Activated CD4-positive, alpha-beta memory T cell treated with anti-CD3 and anti-CD28 coated beads for 36 hours (primary cell): ENCODE data around the gene L2HGDH. TPM values are rescaled to one million over a fixed set of nuclear protein-coding genes. Genes with fewer than 3 reads are reported as not detected.

Experiments used
- CTCF ChIA-PET: fragments of 350-600 bp; sonication (Branson Sonifier 250); formaldehyde crosslinking; loops from one replicate; lab custom pipeline; 2021; ENCODE audit warnings: antibody characterized with exemption, inconsistent platforms; lab: Charles Lee
- POLR2A ChIA-PET: fragments of 350-600 bp; sonication (Branson Sonifier 250); formaldehyde crosslinking; loops from one replicate; lab custom pipeline; 2021; ENCODE audit warnings: antibody characterized with exemption; lab: Charles Lee
- DNase-seq: peaks from one replicate; pipeline ENCODE4 v3.0.0-alpha.2; 2020
- H3K27ac Mint-ChIP-seq: one replicate; pipeline ENCODE4 v1.8.0; 2021; ENCODE audit warnings: mixed read lengths
- H3K27me3 Mint-ChIP-seq: one replicate; pipeline ENCODE4 v1.8.0; 2021; ENCODE audit warnings: mixed read lengths
- H3K36me3 Mint-ChIP-seq: one replicate; pipeline ENCODE4 v1.8.0; 2021; ENCODE audit warnings: mixed read lengths
- H3K4me1 Mint-ChIP-seq: one replicate; pipeline ENCODE4 v1.8.0; 2021; ENCODE audit warnings: low read depth, mixed read lengths
- H3K4me3 Mint-ChIP-seq: one replicate; pipeline ENCODE4 v1.8.0; 2021; ENCODE audit warnings: mild to moderate bottlenecking, mixed read lengths
- H3K9me3 Mint-ChIP-seq: one replicate; pipeline ENCODE4 v1.8.0; 2021; ENCODE audit warnings: mixed read lengths
- intact Hi-C: fragments of 100-400 bp; cut with micrococcal nuclease; formaldehyde crosslinking; loops from one replicate; pipeline ENCODE4 v1.15.1; 2023
- microRNA-seq: library from miRNA; unstranded; fragments of <30 nt; microRNA quantifications from one replicate; pipeline ENCODE4 v1.2.0, GENCODE V29; 2022; ENCODE audit warnings: borderline number of aligned reads, borderline microRNAs expressed, borderline replicate concordance
- total RNA-seq, 2 experiments: library from RNA; stranded (reverse); gene quantifications; one replicate each; pipeline ENCODE4 v1.2.3, GENCODE V29; 2021

L2HGDH gene
- total RNA-seq, 2 experiments from 2014 or later: 15.0 to 15.2 TPM

GRCh38 chr14:50225067-50225973 is 86.7 kb downstream of the L2HGDH start:
- Mint-ChIP-seq H3K36me3 (peaks cover 4% of the 10 kb centered on the region), H3K9me3 (no peaks in the 10 kb centered on the region), H3K27ac (no peak overlapping the region), H3K4me1 (peaks cover 47% of the 10 kb centered on the region), H3K27me3 (no peaks in the 10 kb centered on the region), H3K4me3 (no peak overlapping the region)
- CTCF ChIA-PET: interaction anchor here (0.7 to 2.0 kb wide), 2 partner anchors 16 to 93 kb away, joined by 3 to 4 read pairs; no protein-coding TSS in a partner anchor
- DNase-seq: no peak
- POLR2A ChIA-PET: no interaction called here
- intact Hi-C loops: no loop called here

- ChIA-PET POLR2A (no interaction called here), CTCF (no interaction called here)
- Mint-ChIP-seq H3K36me3 (no peaks in the 10 kb centered on the region), H3K4me1 (peaks cover 34% of the 10 kb centered on the region), H3K9me3 (no peaks in the 10 kb centered on the region), H3K27me3 (no peaks in the 10 kb centered on the region), H3K4me3 (no peak overlapping the region), H3K27ac (no peak overlapping the region)
- intact Hi-C loops: no loop called here
- DNase-seq: no peak
Observed at GRCh38 chr14:50222055-50222613, 89.9 kb downstream of the L2HGDH start.

- Mint-ChIP-seq H3K27me3 (no peaks in the 10 kb centered on the region), H3K4me1 (peaks cover 26% of the 10 kb centered on the region), H3K36me3 (no peaks in the 10 kb centered on the region), H3K9me3 (no peaks in the 10 kb centered on the region), H3K27ac (no peak overlapping the region), H3K4me3 (no peak overlapping the region)
- intact Hi-C loops: no loop called here
- CTCF ChIA-PET: no interaction called here
- POLR2A ChIA-PET: no interaction called here
- no peak for DNase-seq
Observed at GRCh38 chr14:50218501-50218900, 93.5 kb downstream of the L2HGDH start.

- no peaks in the 10 kb centered on the region for H3K36me3 Mint-ChIP-seq
- H3K4me1 Mint-ChIP-seq: peaks cover 15% of the 10 kb centered on the region
- no peak overlapping the region for H3K27ac Mint-ChIP-seq
- ChIA-PET POLR2A (no interaction called here), CTCF (interaction anchor here (0.6 kb wide), 1 partner anchor 60 kb away, joined by 3 read pairs; no protein-coding TSS in a partner anchor)
- no peak for DNase-seq
- H3K4me3 Mint-ChIP-seq: no peak overlapping the region
- H3K27me3 Mint-ChIP-seq: no peaks in the 10 kb centered on the region
- no peaks in the 10 kb centered on the region for H3K9me3 Mint-ChIP-seq
- intact Hi-C loops: no loop called here
Observed at GRCh38 chr14:50215416-50215815, 96.6 kb downstream of the L2HGDH start.

- intact Hi-C loops: no loop called here
- Mint-ChIP-seq H3K9me3 (no peaks in the 10 kb centered on the region), H3K4me3 (no peak overlapping the region), H3K36me3 (no peaks in the 10 kb centered on the region), H3K27me3 (no peaks in the 10 kb centered on the region), H3K4me1 (peaks cover 12% of the 10 kb centered on the region), H3K27ac (no peak overlapping the region)
- ChIA-PET CTCF (no interaction called here), POLR2A (no interaction called here)
- DNase-seq: no peak
Observed at GRCh38 chr14:50213795-50214194, 98.2 kb downstream of the L2HGDH start.

GRCh38 chr14:50212726-50213125 is 99.3 kb downstream of the L2HGDH start:
- Mint-ChIP-seq H3K27me3 (no peaks in the 10 kb centered on the region), H3K27ac (no peak overlapping the region), H3K4me3 (no peak overlapping the region), H3K36me3 (no peaks in the 10 kb centered on the region), H3K9me3 (no peaks in the 10 kb centered on the region), H3K4me1 (peaks cover 12% of the 10 kb centered on the region)
- no peak for DNase-seq
- CTCF ChIA-PET: no interaction called here
- intact Hi-C loops: no loop called here
- POLR2A ChIA-PET: no interaction called here

- intact Hi-C loops: no loop called here
- Mint-ChIP-seq H3K36me3 (no peaks in the 10 kb centered on the region), H3K4me1 (peaks cover 6% of the 10 kb centered on the region), H3K9me3 (no peaks in the 10 kb centered on the region), H3K27ac (no peak overlapping the region), H3K27me3 (no peaks in the 10 kb centered on the region), H3K4me3 (no peak overlapping the region)
- ChIA-PET POLR2A (no interaction called here), CTCF (interaction anchor here (0.6 kb wide), 1 partner anchor 15 kb away, joined by 3 read pairs; no protein-coding TSS in a partner anchor)
- DNase-seq: no peak
Observed at GRCh38 chr14:50210074-50210473, 102.0 kb downstream of the L2HGDH start.

- no peaks in the 10 kb centered on the region for H3K27me3 Mint-ChIP-seq
Observed at GRCh38 chr14:50198499-50198898, 113.5 kb downstream of the L2HGDH start.

GRCh38 chr14:50191499-50191898 is 120.5 kb downstream of the L2HGDH start:
- no peak overlapping the region for H3K4me3 Mint-ChIP-seq
- no peak for DNase-seq
- intact Hi-C loops: no loop called here
- H3K4me1 Mint-ChIP-seq: no peaks in the 10 kb centered on the region
- ChIA-PET POLR2A (no interaction called here), CTCF (no interaction called here)
- H3K36me3 Mint-ChIP-seq: no peaks in the 10 kb centered on the region
- no peak overlapping the region for H3K27ac Mint-ChIP-seq
- H3K27me3 Mint-ChIP-seq: no peaks in the 10 kb centered on the region
- H3K9me3 Mint-ChIP-seq: no peaks in the 10 kb centered on the region

More at GRCh38 chr14:50198499-50198898, 113.5 kb downstream of the L2HGDH start:
- no peaks in the 10 kb centered on the region for H3K9me3 Mint-ChIP-seq
- CTCF ChIA-PET: interaction anchor here (1.0 kb wide), 1 partner anchor 14 kb away, joined by 3 read pairs; no protein-coding TSS in a partner anchor
- intact Hi-C loops: no loop called here
- no peak for DNase-seq
- H3K36me3 Mint-ChIP-seq: peaks cover 4% of the 10 kb centered on the region
- no peaks in the 10 kb centered on the region for H3K4me1 Mint-ChIP-seq
- POLR2A ChIA-PET: no interaction called here
- no peak overlapping the region for H3K4me3 Mint-ChIP-seq
- no peak overlapping the region for H3K27ac Mint-ChIP-seq

Small RNAs within 50 kb of the gene (microRNA-seq; reads per million reads assigned to microRNA genes)
- 1.6 reads per million for gene MIR4504

Other genes with a start within 250 kb of the L2HGDH start
- 10 to 100 TPM in 1 of 2 experiments, 1 to 10 TPM in 1; 7.7 to 10.1 TPM for gene VCPKMT, start 195.7 kb downstream of the L2HGDH start, total RNA-seq
- gene SOS2, start 80.7 kb downstream of the L2HGDH start, total RNA-seq: 10 to 100 TPM; 19.6 to 20.9 TPM
- 10 to 100 TPM; 13.4 to 13.9 TPM for gene DMAC2L, start 95 bp upstream of the L2HGDH start, total RNA-seq
- 1 to 10 TPM; 2.4 to 3.4 TPM for gene CDKL1, start 84.7 kb upstream of the L2HGDH start, total RNA-seq
- 10 to 100 TPM; 14.6 to 15.6 TPM for gene MAP4K5, start 220.3 kb upstream of the L2HGDH start, total RNA-seq
- under 1 TPM; 0.38 to 0.58 TPM for gene ATL1, start 247.9 kb upstream of the L2HGDH start, total RNA-seq